Heart left ventricle (tissue), 16 donors: Measurements from ENCODE around the gene HOXD9. TPM values are rescaled to one million over a fixed set of nuclear protein-coding genes. Genes with fewer than 3 reads are reported as not detected.

Experiments used
- ATAC-seq, 4 donors: fragments of 200-7000 bp; cut with Tn5 transposase; one replicate each; pipeline ENCODE4 v1.9.1; 2020 to 2022; ENCODE audit warnings: moderate library complexity in 4 of 4, mild to moderate bottlenecking in 3 of 4, moderate number of reproducible peaks in 1 of 4
- DNase-seq, 5 donors: peaks; one replicate each; pipeline ENCODE4 v3.0.0-alpha.2; 2020
- H3K27ac ChIP-seq, 12 donors: fragments of 200-600 bp; sonication (generic) in 4 of 12; one replicate each; pipeline versions ENCODE4 v1.5.0 to v1.8.0; 2016 to 2022; ENCODE audit warnings: mild to moderate bottlenecking in 2 of 12
- H3K27me3 ChIP-seq, 9 donors: fragments of 200-600 bp; sonication (generic) in 2 of 9; one replicate each; pipeline versions ENCODE4 v1.5.1 to v1.8.0; 2016 to 2022; ENCODE audit warnings: mild to moderate bottlenecking in 3 of 9
- H3K36me3 ChIP-seq, 9 donors: fragments of 200-600 bp; sonication (generic) in 2 of 9; one replicate each; pipeline versions ENCODE4 v1.5.0 to v1.8.0; 2018 to 2022; ENCODE audit warnings: mild to moderate bottlenecking in 2 of 9
- H3K4me1 ChIP-seq, 12 donors: fragments of 200-600 bp; sonication (generic) in 4 of 12; one replicate each; pipeline versions ENCODE4 v1.5.0 to v1.8.0; 2016 to 2022; ENCODE audit warnings: mild to moderate bottlenecking in 3 of 12
- H3K4me3 ChIP-seq, 12 donors: fragments of 200-600 bp; sonication (generic) in 4 of 12; one replicate each; pipeline versions ENCODE4 v1.5.0 to v1.8.0; 2017 to 2022; ENCODE audit warnings: mild to moderate bottlenecking in 9 of 12, moderate library complexity in 4 of 12
- H3K9me3 ChIP-seq, 12 donors: fragments of 200-600 bp; sonication (generic) in 4 of 12; one replicate each; pipeline versions ENCODE4 v1.5.0 to v1.8.0; 2016 to 2022; ENCODE audit warnings: mild to moderate bottlenecking in 1 of 12
- POLR2A ChIP-seq, 2 donors: fragments of 450-650 bp; IDR thresholded peaks; one replicate each; pipeline ENCODE4 v1.6.1; 2017; ENCODE audit warnings: antibody characterized with exemption in 2 of 2, mild to moderate bottlenecking in 2 of 2, moderate library complexity in 2 of 2
- WGBS, 4 donors: extraction: QIAGEN DNeasy Blood & Tissue Kit in 2 of 4; methylation state at CpG; one replicate each; pipeline versions ENCODE4 v1.1.5 to v1.1.7; 2013 to 2018; 5-methylcytosine and 5-hydroxymethylcytosine counted together
- intact Hi-C, 10 donors: fragments of 100-400 bp; cut with DNase I; formaldehyde crosslinking; loops; one replicate each; pipeline versions ENCODE4 v1.11.1 to v1.14.2; 2022
- polyA plus RNA-seq, 2 donors: library from polyadenylated mRNA; stranded (reverse); fragments of 200-250 nt; gene quantifications; one replicate each; pipeline ENCODE4 v1.2.3, GENCODE V29; 2013
- total RNA-seq, 9 donors: library from RNA; depleted of rRNA in 2 of 9; stranded (reverse); fragments of >200 nt in 2 of 9; fragmentation: NEBNext Ultra II Directional in 3 of 9; extraction: Animal tissue kit (Norgen Biotek cat#: 25700) in 3 of 9; gene quantifications; one replicate each; pipeline versions ENCODE4 v1.1.0 to v1.2.4, GENCODE V29; 2016 to 2023
- TF ChIP-seq, protein P1 (sequence below), 12 donors: fragments of 200-600 bp; sonication (generic) in 4 of 12; IDR thresholded peaks; one replicate each; pipeline versions ENCODE4 v1.5.0 to v1.8.0; 2018 to 2022; ENCODE audit warnings: antibody characterized with exemption in 12 of 12, mild to moderate bottlenecking in 5 of 12
- donor health status: ischemic (EF 13 %, LVEDD 7.1; RV severe dilation, severe dysfunction).
- donor health status: healthy with polysubstance abuse.
- donor health status: DM: no; HTN: yes; CAD: no.
- donor health status: DM: no; HTN: no; CAD: no.
- donor health status: ischemic (EF 25% LVEDD 6.9; RV normal size, moderate dysfunction).
- donor health status: ischemic (EF 25% LVEDD 5.7; RV mildly dilated, moderate dysfunction).
- donor health status: healthy.
- donor health status: DM: yes; HTN: yes; CAD: no.
- donor health status: ischemic (EF 35%, LVEDD 5.7; RV mildly dilated, moderate dysfunction).
- donor health status: nonischemic (EF 11% LVEDD 7.7; RV severe dilation, severe dysfunction).
- donor health status: DM: yes; HTN: yes; CAD: no.
- donor health status: PGD.
- donor health status: ischemic (EF 29% LVEDD 5.4; RV normal size, mild dysfunction).
- donor health status: nonischemic (EF 23%, LVEDD 6.1; RV moderate dilation, normal function).

Gene HOXD9
- total and polyA plus RNA-seq, 11 donors, result 0.23 to 0.43 (median 0.40) TPM; not detected in 8

DNA sequence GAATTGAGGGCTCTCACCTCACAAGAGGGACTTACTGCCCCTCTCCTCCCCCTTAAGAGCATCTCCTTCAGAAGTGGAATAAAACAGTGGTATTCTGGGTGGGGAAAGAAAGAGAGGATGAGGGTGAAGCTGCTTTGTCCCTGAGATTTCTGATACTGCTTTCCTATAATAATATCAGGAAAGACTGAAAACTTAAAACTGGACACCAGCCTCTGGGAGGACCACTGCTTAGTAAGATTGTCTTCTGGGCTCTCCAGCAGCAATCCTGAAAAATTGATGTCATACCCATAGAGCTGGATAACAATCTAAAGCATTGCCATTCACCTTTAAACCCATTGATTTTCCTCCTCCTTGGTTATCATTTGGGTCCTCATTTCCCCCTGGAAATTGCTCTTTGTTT is 24.1 kb downstream of the HOXD9 start:
- Histone ChIP-seq H3K4me1 (peaks cover 0 to 5% (median 0%) of the 10 kb centered on the region in 12 donors), H3K36me3 (no peaks in the 10 kb centered on the region), H3K9me3 (no peaks in the 10 kb centered on the region), H3K4me3 (no peak overlapping the region), H3K27ac (no peak overlapping the region), H3K27me3 (peaks cover 36 to 98% (median 79%) of the 10 kb centered on the region in 9 donors)
- ATAC-seq, result no peak
- no peak for TF ChIP-seq POLR2A (IDR thresholded peaks at IDR 0.05)
- TF ChIP-seq, protein P1, sequence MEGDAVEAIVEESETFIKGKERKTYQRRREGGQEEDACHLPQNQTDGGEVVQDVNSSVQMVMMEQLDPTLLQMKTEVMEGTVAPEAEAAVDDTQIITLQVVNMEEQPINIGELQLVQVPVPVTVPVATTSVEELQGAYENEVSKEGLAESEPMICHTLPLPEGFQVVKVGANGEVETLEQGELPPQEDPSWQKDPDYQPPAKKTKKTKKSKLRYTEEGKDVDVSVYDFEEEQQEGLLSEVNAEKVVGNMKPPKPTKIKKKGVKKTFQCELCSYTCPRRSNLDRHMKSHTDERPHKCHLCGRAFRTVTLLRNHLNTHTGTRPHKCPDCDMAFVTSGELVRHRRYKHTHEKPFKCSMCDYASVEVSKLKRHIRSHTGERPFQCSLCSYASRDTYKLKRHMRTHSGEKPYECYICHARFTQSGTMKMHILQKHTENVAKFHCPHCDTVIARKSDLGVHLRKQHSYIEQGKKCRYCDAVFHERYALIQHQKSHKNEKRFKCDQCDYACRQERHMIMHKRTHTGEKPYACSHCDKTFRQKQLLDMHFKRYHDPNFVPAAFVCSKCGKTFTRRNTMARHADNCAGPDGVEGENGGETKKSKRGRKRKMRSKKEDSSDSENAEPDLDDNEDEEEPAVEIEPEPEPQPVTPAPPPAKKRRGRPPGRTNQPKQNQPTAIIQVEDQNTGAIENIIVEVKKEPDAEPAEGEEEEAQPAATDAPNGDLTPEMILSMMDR (IDR thresholded peaks at IDR 0.05), result no peak
- intact Hi-C loops, result no loop called here
- DNase-seq, result no peak

DNA sequence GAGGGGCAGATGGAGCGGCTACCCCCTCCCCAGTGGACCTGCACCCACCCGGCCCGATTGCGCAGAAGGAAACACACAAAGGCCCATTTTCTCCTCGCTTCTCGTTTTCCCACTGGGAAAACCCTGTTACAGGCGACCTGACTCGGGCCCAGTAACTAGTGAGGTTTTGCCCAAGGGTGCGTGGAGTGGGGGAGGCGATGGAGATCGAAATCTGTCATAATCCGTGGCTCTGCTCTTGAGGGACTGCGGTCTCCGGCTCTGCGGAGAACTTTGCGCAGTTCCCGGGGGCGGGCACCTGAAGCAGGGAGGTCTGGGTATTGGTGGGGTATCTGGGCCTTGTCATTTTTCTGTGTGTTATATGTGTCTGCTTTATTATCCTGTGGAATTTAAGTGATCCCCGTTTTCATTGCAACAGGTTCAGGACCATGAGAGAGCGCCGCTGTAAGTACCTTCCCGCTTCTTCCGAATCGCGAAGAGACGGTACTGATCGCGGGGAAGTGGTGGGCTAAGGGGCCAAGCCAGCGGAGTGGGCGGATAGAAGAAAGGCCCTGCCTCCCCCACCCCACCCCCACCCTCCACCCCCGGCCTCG is 24.8 kb downstream of the HOXD9 start:
- ATAC-seq, result no peak
- Histone ChIP-seq H3K4me1 (peaks cover 0 to 7% (median 0%) of the 10 kb centered on the region in 12 donors), H3K27me3 (peaks cover 40 to 100% (median 82%) of the 10 kb centered on the region in 9 donors), H3K27ac (no peak overlapping the region), H3K4me3 (no peak overlapping the region), H3K9me3 (no peaks in the 10 kb centered on the region), H3K36me3 (no peaks in the 10 kb centered on the region)
- no peak for DNase-seq
- 15 to 44% (median 27%) methylated on average over 32 of the region's 32 CpGs for WGBS, 4 donors
- intact Hi-C loops, result no loop called here
- TF ChIP-seq, protein P1 (IDR thresholded peaks at IDR 0.05), result no peak
- TF ChIP-seq POLR2A (IDR thresholded peaks at IDR 0.05), result no peak

DNA sequence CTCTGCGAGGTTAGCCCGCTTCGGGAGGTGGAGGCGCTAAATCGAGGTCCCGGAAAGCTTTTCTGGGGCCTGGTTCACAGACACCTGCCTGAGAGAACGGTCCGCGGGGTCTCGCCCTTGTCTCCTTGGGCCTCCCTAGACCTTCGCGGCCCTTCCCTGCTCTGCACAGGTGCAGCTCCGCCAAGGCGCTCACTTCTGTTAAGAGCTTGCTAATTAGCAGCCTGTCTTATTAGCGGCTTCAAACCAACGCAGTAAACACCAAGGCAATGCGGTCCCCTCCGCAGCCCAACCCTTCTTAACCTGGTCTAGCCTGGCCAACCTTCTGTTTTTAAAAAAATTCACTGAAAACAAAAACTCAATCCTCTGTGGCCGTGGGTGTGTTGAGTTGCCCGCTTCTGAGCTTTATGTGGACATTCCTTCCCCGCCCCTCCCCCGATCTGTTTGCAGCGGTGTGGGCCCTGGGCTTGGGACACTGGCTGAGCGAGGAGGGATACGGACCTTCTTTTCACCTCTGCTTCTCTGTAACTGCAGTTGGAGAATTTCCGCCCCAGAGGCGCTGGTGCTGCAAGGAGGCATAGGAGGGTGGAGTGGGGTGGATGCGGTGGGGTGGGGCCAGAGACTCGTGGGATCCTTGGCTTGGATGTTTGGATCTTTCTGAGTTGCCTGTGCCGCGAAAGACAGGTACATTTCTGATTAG is 25.4 kb downstream of the HOXD9 start:
- no peaks in the 10 kb centered on the region for H3K36me3 ChIP-seq
- TF ChIP-seq, protein P1 (IDR thresholded peaks at IDR 0.05), result no peak
- TF ChIP-seq POLR2A (IDR thresholded peaks at IDR 0.05), result no peak
- ATAC-seq (no peak), DNase-seq (no peak)
- no peak overlapping the region for H3K4me3 ChIP-seq
- peaks cover 47 to 100% (median 89%) of the 10 kb centered on the region in 9 donors for H3K27me3 ChIP-seq
- intact Hi-C loops, result no loop called here
- H3K9me3 ChIP-seq, result no peaks in the 10 kb centered on the region
- peaks cover 0 to 12% (median 0%) of the 10 kb centered on the region in 12 donors for H3K4me1 ChIP-seq
- 10 to 32% (median 21%) methylated on average over 27 to 31 of the region's 31 CpGs for WGBS, 4 donors
- H3K27ac ChIP-seq, result no peak overlapping the region

DNA sequence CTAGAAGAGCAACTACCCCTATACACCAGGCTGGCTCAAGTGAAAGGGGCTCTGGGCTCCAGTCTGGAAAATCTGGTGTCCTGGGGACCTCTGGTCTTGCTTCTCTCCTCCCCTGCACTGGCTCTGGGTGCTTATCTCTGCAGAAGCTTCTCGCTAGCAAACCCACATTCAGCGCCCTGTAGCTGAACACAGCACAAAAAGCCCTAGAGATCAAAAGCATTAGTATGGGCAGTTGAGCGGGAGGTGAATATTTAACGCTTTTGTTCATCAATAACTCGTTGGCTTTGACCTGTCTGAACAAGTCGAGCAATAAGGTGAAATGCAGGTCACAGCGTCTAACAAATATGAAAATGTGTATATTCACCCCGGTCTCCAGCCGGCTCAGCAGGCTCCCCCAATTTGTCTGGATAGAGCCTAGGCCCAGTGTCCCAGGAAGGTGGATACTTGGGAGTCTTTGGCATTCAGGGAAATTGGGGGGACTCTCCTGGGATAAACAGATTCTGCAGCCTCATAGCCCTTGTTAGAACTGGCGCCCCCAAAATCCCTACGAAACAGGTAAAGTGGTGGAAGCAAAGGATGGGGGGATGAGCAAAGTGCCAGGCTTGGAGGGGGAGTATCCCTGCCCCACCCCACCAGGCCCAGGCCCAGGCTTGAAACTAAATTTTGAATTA is 26.4 kb downstream of the HOXD9 start:
- Histone ChIP-seq H3K27me3 (peaks cover 52 to 100% (median 90%) of the 10 kb centered on the region in 9 donors), H3K9me3 (no peaks in the 10 kb centered on the region), H3K4me3 (no peak overlapping the region), H3K36me3 (no peaks in the 10 kb centered on the region), H3K4me1 (peaks cover 0 to 12% (median 0%) of the 10 kb centered on the region in 12 donors), H3K27ac (no peak overlapping the region)
- TF ChIP-seq, protein P1 (IDR thresholded peaks at IDR 0.05), result no peak
- TF ChIP-seq POLR2A (IDR thresholded peaks at IDR 0.05), result no peak
- DNase-seq (no peak), ATAC-seq (no peak)
- 23 to 47% (median 40%) methylated on average over 11 of the region's 11 CpGs for WGBS, 4 donors
- intact Hi-C loops, result no loop called here
